NCI-H460 (cell line): ENCODE measurements around the gene ZFP92. TPM values are rescaled to one million over a fixed set of nuclear protein-coding genes. Genes with fewer than 3 reads are reported as not detected.
"Not testable (repeated sequence)": the region's sequence is repeated elsewhere in the genome, so short reads cannot be mapped to it uniquely, and the experiment has no call there.

Experiments
- DNase-seq: peaks from one replicate; pipeline ENCODE4 v3.0.0-alpha.2; 2016; ENCODE audit warnings: low read depth; ENCODE audit errors: extremely low read depth
- total RNA-seq: library from RNA; depleted of rRNA; stranded (reverse); fragments of >200 nt; shearing (Covaris generic); gene quantifications from 2 replicates; pipeline ENCODE4 v1.2.3, GENCODE V29; 2014

ZFP92 gene
- total RNA-seq, 1 experiment from 2014 or later = 0.67 TPM

DNA sequence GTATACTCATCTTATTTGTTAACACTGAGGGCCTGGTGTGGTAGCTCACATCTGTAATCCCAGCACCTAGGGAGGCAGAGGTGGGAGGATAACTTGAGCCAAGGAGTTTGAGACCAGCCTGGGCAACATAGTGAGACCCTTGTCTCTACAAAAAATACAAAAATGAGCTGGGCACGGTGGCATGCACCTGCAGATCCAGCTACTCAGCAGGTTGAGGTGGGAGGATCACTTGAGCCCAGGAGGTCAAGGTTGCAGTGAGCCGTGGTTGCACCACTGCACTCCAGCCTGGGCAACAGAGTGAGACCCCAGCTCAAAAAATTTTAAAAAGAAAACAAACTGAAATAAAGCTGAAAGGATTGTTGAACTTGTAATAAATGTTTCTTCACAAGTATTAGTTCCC, 26.3 kb upstream of the ZFP92 start:
- DNase-seq = not testable (repeated sequence)

DNA sequence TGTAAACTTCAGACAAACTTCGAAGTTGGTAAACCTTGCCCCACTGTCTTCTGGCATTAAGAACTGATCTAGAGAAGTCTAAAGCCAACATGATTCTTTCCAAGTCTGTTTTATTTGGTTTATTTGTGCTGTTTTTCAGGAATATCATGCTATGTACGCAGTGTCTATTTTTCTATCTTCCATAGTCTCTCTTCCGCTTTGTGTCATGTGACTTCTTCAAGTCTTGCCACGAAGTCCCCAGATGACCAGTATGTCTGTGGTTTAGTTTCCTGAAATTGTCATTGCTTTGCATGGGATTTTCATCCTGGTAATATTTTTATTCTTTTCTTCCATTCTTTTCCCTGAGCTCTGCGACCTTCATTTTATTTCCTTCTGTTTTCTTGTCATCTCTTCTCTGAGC, 25.2 kb upstream of the ZFP92 start:
- no peak for DNase-seq

GRCh38 chrX:153387345-153387744, 23.9 kb upstream of the ZFP92 start:
- DNase-seq = no peak

GRCh38 chrX:153387987-153388721, 23.1 kb upstream of the ZFP92 start:
- DNase-seq = no peak

GRCh38 chrX:153388722-153389459, 22.4 kb upstream of the ZFP92 start:
- DNase-seq = no peak

GRCh38 chrX:153389460-153389768, 21.9 kb upstream of the ZFP92 start:
- not testable (repeated sequence) for DNase-seq

DNA sequence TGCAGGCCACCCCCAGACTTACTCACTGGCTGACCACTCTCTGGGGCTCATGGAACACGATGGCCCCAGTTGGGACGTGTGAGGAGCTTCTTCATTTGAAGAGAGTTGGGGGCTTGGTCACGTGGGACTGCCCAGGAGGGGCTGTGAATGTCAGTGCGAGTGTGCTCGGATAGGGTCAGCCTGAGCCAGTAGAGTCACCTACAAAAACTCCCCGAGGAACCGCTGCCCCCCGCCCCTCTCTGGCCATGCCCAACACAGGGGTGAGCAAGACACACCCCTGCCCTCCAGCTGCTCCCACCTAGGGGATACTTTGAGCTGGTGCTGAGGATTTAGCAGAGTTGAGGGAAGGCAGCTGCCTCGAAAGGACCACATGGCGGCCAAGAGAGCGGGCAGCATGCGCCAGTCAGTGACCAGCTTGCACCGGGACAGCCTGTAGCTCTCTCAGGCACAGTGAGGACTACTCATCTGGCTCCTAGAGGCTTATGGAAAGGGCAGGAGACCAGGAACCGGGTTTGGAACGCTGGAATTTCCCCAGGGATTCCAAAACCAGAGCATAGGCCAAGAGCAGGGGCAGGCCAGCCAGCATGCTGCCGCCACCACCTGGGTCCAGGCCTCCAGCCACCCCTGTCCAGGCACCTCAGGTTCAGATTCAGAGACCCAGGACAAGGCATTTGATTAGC, 18.5 kb upstream of the ZFP92 start:
- no peak for DNase-seq

- no peak for DNase-seq
Measured at GRCh38 chrX:153394612-153395011, 16.7 kb upstream of the ZFP92 start.

- DNase-seq = no peak
Measured at GRCh38 chrX:153395613-153396319, 15.5 kb upstream of the ZFP92 start.

- no peak for DNase-seq
Measured at GRCh38 chrX:153396320-153397195, 14.7 kb upstream of the ZFP92 start.

DNA sequence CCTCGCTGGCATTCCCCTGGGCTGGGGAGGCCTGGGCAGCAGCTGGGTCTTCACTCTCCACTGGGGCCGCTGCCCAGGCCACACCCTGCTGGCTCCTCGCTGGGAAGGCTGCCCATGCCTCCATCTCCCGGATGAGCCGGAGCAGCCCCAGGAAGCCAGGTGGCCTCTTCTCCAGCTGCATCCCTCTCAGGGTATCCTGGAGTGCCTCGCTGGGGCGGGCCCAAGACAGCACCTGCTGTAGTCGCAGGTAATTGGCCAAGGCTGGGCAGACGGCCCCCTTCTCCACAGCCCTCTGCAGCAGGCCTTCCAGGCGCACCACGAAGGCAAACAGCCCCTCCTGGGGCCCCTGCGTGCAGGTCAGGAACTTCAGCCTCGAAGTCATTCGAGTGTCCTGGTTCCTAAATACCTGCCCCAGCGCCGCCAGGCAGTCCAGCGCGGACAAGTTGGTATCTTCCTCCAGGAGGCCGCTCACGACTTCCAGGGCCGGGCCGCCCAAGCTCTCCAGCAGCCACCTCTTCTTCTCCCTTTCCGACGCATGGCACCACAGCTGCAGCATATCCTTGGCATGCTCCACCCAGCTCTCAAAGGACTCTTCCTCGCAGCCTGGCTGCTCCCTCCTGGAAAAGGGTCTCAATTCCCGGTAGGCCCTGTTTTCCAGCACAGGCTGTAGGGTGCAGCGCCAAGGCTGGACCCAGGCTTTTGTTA, 13.9 kb upstream of the ZFP92 start:
- DNase-seq = no peak

GRCh38 chrX:153398275-153398960, 12.9 kb upstream of the ZFP92 start:
- no peak for DNase-seq

DNA sequence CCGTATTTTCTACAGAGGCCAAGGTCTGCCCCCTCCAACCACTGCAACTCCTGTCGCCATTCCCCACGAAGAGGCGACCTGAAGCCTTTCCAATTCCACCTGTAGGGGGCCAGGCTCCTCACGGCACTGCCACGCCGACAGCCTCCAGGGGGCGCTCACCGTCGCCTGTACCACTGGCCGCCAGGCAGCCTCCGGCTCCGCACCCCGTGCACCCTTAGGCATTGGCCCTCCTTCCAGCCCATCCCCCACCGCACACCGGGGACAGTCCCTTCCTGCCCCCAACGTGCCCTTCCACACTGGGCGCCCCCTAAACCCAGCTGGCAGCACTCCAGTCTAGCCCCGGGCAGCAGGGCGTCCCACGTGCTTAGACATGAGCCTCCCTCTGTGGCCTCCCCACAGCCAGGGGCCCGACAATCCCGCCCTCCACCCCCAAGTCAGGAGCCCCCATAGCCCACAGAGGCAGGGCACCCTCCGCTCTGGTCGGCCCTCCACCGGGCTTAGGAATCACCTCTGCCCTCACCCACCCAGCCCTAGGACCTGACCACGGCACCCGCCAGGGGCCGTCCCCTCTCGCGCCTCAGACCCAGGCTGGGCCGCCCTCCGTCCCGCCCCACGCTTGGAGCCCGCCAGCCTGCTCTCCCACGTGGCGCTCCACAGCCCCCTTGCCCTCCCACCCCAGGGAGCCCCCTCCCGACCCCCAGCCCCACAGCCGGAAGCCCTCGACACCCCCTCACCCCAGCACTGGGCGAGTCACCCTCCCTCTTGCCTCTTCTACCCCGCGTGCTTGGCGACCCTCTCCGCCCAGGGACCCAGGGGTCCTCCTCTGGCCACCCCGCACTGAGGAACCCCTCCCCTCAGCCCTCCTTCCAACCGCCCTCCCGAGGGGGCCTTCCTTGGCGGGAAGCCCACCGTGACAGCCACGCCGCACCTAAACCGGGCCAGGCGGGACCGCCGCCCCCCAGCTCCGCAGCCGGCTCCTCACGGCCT, 10.8 kb upstream of the ZFP92 start:
- DNase-seq = peak; percentile 59

DNA sequence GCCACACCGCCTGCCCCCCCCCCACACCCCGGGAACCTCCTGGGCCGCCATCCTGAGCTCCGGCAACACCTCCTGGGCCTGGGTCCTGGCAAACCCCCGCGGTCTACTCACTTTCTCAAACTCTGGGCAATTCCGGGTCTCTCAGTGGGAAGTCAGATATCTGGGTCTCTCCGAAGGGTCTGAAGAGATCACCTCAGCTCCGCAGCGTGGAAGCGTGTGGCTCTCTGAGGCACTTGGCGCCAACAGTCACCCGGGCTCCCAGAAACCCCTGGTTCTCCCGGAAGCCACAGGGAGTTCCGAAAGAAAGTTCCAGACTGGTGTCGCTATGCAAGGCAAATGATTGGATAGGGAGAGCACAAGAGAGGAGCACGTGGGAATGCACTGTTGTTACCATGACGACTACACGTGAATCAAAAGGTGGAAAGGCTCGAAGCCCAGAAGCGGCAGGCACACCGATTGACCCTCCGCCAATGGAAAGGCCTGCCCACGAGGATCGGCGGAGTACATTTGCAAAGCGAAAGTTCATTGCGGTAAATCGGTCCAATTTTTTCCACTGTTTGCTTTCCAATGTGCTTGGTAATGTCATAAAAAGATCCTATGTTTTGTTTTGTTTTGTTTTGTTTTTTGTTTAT, 10.0 kb upstream of the ZFP92 start, which contains the start of gene PNMA6E:
PNMA6E (minus strand) TSS at position 218 of the 632 bp plus-strand sequence. CDS start 2,501 bp downstream, outside the sequence.
- no peak for DNase-seq

- DNase-seq = not testable (repeated sequence)
Measured at GRCh38 chrX:153404333-153404732, 6.9 kb upstream of the ZFP92 start.

- DNase-seq = no peak
Measured at GRCh38 chrX:153405426-153405825, 5.8 kb upstream of the ZFP92 start.

- DNase-seq = no peak
Measured at GRCh38 chrX:153406011-153406410, 5.3 kb upstream of the ZFP92 start.
